Right lobe of liver (tissue), 6 donors: ENCODE data around the gene WHRN. TPM values are rescaled to one million over a fixed set of nuclear protein-coding genes. Genes with fewer than 3 reads are reported as not detected.

ENCODE experiments used
- ATAC-seq, 4 donors: fragments of 200-7000 bp; cut with Tn5 transposase; one replicate each; pipeline ENCODE4 v1.9.1; 2020; ENCODE audit warnings: mild to moderate bottlenecking in 4 of 4, moderate library complexity in 4 of 4
- DNase-seq, 3 donors: peaks; one replicate each; pipeline ENCODE4 v3.0.0-alpha.2; 2020
- H3K27ac ChIP-seq, 3 donors: fragments of 200-600 bp; one replicate each; pipeline ENCODE4 v1.8.0; 2022
- H3K27me3 ChIP-seq, 2 donors: fragments of 200-600 bp; one replicate each; pipeline ENCODE4 v1.8.0; 2022
- H3K36me3 ChIP-seq, 4 donors: fragments of 200-600 bp; sonication (generic) in 1 of 4; one replicate each; pipeline versions ENCODE4 v1.5.1 to v1.8.0; 2017 to 2022; ENCODE audit warnings: control low read depth in 1 of 4
- H3K4me1 ChIP-seq, 4 donors: fragments of 200-600 bp; sonication (generic) in 1 of 4; one replicate each; pipeline versions ENCODE4 v1.5.1 to v1.8.0; 2017 to 2022; ENCODE audit warnings: control low read depth in 1 of 4
- H3K4me3 ChIP-seq, 3 donors: fragments of 200-600 bp; one replicate each; pipeline ENCODE4 v1.8.0; 2022
- H3K9me3 ChIP-seq, 4 donors: fragments of 200-600 bp; sonication (generic) in 1 of 4; one replicate each; pipeline versions ENCODE4 v1.5.1 to v1.8.0; 2017 to 2022; ENCODE audit warnings: control low read depth in 1 of 4
- POLR2A ChIP-seq: fragments of 450-650 bp; IDR thresholded peaks from one replicate; pipeline ENCODE4 v1.6.1; 2017; ENCODE audit warnings: antibody characterized with exemption, mild to moderate bottlenecking
- WGBS: methylation state at CpG from one replicate; pipeline ENCODE4 v1.1.6; 2018; ENCODE audit warnings: low coverage, low lambda C conversion rate; ENCODE audit not compliant: insufficient coverage; ENCODE audit errors: missing lambda C conversion rate; 5-methylcytosine and 5-hydroxymethylcytosine counted together
- intact Hi-C, 2 donors: fragments of 100-400 bp; cut with DNase I; formaldehyde crosslinking; loops; one replicate each; pipeline versions ENCODE4 v1.11.2 to v1.14.1; 2022
- total RNA-seq, 6 experiments: library from RNA; depleted of rRNA in 2 of 6; stranded (reverse); fragments of >200 nt in 2 of 6; fragmentation: NEBNext Ultra II Directional in 3 of 6; extraction: Animal tissue kit (Norgen Biotek cat#: 25700) in 3 of 6; gene quantifications; one replicate each; pipeline versions ENCODE4 v1.1.0 to v1.2.4, GENCODE V29; 2016 to 2023
- TF ChIP-seq, protein P1 (sequence below), 4 donors: fragments of 200-600 bp in 3 of 4; fragments of 450-650 bp in 1 of 4; IDR thresholded peaks; one replicate each; pipeline versions ENCODE4 v1.5.1 to v1.8.0; 2016 to 2022; ENCODE audit warnings: antibody characterized with exemption in 4 of 4, mild to moderate bottlenecking in 2 of 4
- donor health status: DM: no; HTN: yes; CAD: no.
- donor health status: DM: no; HTN: no; CAD: no.
- donor health status: DM: no; HTN: no; CAD: no.
- donor health status: DM: no; HTN: yes; CAD: no.
- donor health status: DM: no; HTN: yes; CAD: no.

Gene WHRN
- total RNA-seq, 6 experiments from 2014 or later: 2.1 to 3.7 (median 2.7) TPM

DNA sequence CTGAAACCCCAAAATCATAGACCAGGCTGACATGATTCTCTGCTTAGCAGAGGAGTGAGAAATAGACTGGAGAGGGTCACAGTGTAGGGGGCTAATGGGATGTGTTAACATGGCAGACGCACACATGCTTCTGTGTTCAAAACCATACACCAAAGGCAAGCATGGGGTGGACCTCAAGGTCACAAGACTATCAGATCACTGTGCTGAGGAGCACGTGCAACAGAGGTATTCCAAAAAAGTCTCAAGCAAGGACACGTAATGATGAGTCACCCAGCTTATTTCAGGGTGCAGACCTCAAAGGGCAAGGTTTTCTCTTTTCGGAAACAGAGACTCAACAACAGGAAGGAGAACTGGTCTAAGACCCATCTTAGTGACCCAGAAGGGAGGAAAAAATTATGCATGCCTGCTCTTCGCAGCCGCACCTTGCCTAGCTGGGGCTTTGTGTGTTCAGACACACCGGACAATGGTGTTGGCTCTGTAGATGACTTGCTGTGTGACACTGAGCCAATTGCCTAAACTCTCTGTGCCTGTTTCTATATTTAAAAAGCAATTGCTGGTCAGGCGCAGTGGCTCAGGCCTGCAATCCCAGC lies 20.3 kb downstream of the WHRN start:
- no peak for DNase-seq
- 88% methylated on average over 5 of the region's 8 CpGs for WGBS
- no peak for TF ChIP-seq POLR2A
- TF ChIP-seq, protein P1, sequence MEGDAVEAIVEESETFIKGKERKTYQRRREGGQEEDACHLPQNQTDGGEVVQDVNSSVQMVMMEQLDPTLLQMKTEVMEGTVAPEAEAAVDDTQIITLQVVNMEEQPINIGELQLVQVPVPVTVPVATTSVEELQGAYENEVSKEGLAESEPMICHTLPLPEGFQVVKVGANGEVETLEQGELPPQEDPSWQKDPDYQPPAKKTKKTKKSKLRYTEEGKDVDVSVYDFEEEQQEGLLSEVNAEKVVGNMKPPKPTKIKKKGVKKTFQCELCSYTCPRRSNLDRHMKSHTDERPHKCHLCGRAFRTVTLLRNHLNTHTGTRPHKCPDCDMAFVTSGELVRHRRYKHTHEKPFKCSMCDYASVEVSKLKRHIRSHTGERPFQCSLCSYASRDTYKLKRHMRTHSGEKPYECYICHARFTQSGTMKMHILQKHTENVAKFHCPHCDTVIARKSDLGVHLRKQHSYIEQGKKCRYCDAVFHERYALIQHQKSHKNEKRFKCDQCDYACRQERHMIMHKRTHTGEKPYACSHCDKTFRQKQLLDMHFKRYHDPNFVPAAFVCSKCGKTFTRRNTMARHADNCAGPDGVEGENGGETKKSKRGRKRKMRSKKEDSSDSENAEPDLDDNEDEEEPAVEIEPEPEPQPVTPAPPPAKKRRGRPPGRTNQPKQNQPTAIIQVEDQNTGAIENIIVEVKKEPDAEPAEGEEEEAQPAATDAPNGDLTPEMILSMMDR (IDR thresholded peaks at IDR 0.05): no peak
- Histone ChIP-seq H3K4me3 (no peak overlapping the region), H3K36me3 (no peaks in the 10 kb centered on the region), H3K9me3 (no peaks in the 10 kb centered on the region), H3K27me3 (no peaks in the 10 kb centered on the region), H3K4me1 (no peaks in the 10 kb centered on the region), H3K27ac (no peak overlapping the region)
- intact Hi-C loops: loop anchor here in 1 of 2 donors (10.0 kb wide), 1 partner anchor 170 kb away; the partner anchor contains the start of gene TEX53
- ATAC-seq: no peak

DNA sequence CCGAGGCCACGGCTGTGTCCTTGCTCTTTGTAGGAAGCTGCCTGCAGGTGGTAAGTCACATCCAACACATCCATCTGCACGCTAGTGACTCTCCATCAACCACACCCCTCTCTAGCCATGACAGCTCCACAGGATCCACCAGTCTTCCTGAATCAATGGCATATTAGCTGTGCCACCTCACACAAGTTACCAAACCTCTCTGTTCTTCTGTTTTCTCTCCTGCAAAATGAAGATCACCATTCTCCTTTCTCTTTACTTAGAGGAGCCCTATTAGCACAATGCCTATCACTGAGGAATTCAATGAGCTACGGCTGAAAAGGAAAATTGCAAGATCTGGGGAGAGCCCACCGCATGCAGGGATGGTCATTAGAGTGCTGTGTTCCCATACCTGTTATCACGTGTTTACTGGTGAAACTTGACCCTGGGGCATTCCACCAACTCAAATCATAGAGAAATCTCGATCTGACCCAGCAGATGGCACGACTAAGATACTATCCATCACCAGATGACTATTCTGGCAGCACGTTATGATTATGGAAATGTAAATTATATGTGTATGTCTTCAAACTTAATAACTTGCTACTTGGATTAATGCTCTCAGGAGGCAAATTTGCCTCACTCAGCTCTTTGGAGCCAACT lies 20.9 kb downstream of the WHRN start:
- DNase-seq: no peak
- H3K4me3 ChIP-seq: no peak overlapping the region
- H3K9me3 ChIP-seq: no peaks in the 10 kb centered on the region
- no peak for ATAC-seq
- H3K27me3 ChIP-seq: no peaks in the 10 kb centered on the region
- H3K36me3 ChIP-seq: no peaks in the 10 kb centered on the region
- no peak overlapping the region for H3K27ac ChIP-seq
- TF ChIP-seq, protein P1 (IDR thresholded peaks at IDR 0.05): no peak
- TF ChIP-seq POLR2A: no peak
- H3K4me1 ChIP-seq: no peaks in the 10 kb centered on the region
- 78% methylated on average over 7 of the region's 9 CpGs for WGBS
- intact Hi-C loops: loop anchor here in 1 of 2 donors (10.0 kb wide), 1 partner anchor 170 kb away; the partner anchor contains the start of gene TEX53

DNA sequence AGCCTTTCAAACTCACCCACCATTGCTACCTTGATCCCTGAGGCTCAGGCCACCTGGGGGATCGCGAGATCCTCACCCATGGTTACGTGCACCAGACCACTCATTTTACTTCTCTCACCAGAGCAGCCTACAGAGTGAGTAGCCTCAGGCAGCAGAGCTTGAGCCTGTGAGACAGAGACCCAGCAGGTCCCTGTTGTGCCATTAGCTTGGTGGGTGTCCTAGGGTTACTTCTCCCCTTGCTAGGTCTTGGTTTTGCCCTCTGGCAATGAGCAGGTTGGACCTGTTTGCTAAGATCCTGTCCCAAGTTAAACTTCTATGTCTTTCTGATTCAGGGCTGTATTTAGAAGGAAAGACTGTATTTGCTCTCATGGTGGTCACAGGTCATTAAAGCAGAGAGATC lies 21.8 kb downstream of the WHRN start:
- DNase-seq: no peak
- Histone ChIP-seq H3K4me3 (no peak overlapping the region), H3K9me3 (no peaks in the 10 kb centered on the region), H3K27ac (no peak overlapping the region), H3K36me3 (no peaks in the 10 kb centered on the region), H3K27me3 (no peaks in the 10 kb centered on the region), H3K4me1 (no peaks in the 10 kb centered on the region)
- WGBS: 87% methylated on average over 3 of the region's 3 CpGs
- no peak for ATAC-seq
- TF ChIP-seq, protein P1 (IDR thresholded peaks at IDR 0.05): no peak
- no peak for TF ChIP-seq POLR2A
- intact Hi-C loops: loop anchor here in 1 of 2 donors (10.0 kb wide), 1 partner anchor 171 kb away; the partner anchor contains the start of gene TEX53

DNA sequence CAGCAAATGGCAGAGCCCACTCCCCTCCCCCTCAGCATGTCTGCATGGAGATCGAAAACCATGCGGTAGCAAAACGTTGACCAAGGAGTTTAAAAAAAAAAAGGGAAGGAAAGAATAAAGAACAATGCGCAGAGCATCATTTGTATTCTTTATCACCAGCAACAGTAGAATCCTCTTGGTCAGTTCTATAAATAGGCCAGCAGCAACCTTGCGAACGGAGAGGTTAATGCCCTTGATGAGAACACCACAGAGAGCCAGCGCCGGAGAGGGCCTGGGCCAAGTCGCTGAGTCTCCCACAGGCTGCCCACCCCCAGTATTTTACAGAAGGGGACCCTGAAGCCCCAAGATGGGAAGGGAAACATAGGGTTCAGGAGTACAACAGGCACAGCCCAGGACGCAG lies 22.7 kb downstream of the WHRN start:
- intact Hi-C loops: loop anchor here in 1 of 2 donors (10.0 kb wide), 1 partner anchor 172 kb away; the partner anchor contains the start of gene TEX53
- H3K27me3 ChIP-seq: no peaks in the 10 kb centered on the region

More for the DNA sequence above, 22.7 kb downstream of the WHRN start:
- TF ChIP-seq POLR2A: no peak
- TF ChIP-seq, protein P1 (IDR thresholded peaks at IDR 0.05): no peak
- DNase-seq: no peak
- Histone ChIP-seq H3K4me1 (no peaks in the 10 kb centered on the region), H3K36me3 (no peaks in the 10 kb centered on the region), H3K27ac (no peak overlapping the region), H3K9me3 (no peaks in the 10 kb centered on the region), H3K4me3 (no peak overlapping the region)
- 39% methylated on average over 5 of the region's 10 CpGs for WGBS
- no peak for ATAC-seq
